Gastroesophageal sphincter (tissue), 4 donors: ENCODE results near the gene SP140L. TPM values are rescaled to one million over a fixed set of nuclear protein-coding genes. Genes with fewer than 3 reads are reported as not detected.

Experiments
- ATAC-seq: fragments of 150-250 bp; one replicate; pipeline ENCODE4 v1.9.1; 2016; ENCODE audit warnings: mild to moderate bottlenecking, moderate library complexity
- H3K27ac ChIP-seq, 4 donors: fragments of 200-600 bp; sonication (generic) in 3 of 4; 1 replicate in 3 of 4; 2 replicates in 1 of 4; pipeline ENCODE4 v1.5.1; 2016 to 2019
- H3K27me3 ChIP-seq: fragments of 200-600 bp; sonication (generic); one replicate; pipeline ENCODE4 v1.5.1; 2019
- H3K36me3 ChIP-seq, 2 donors: fragments of 200-600 bp; sonication (generic); one replicate each; pipeline ENCODE4 v1.5.1; 2019; ENCODE audit warnings: control low read depth in 1 of 2
- H3K4me1 ChIP-seq, 3 donors: fragments of 200-600 bp; sonication (generic); 1 replicate in 2 of 3; 2 replicates in 1 of 3; pipeline ENCODE4 v1.5.1; 2016 to 2019; ENCODE audit warnings: control low read depth in 2 of 3
- H3K4me3 ChIP-seq, 2 donors: fragments of 200-600 bp; sonication (generic); one replicate each; pipeline ENCODE4 v1.5.1; 2019; ENCODE audit warnings: mild to moderate bottlenecking in 1 of 2, moderate library complexity in 1 of 2
- H3K9me3 ChIP-seq, 3 donors: fragments of 200-600 bp; sonication (generic); one replicate each; pipeline ENCODE4 v1.5.1; 2017 to 2019; ENCODE audit warnings: control low read depth in 2 of 3
- EP300 ChIP-seq: sonication (generic); formaldehyde crosslinking; IDR thresholded peaks from one replicate; pipeline ENCODE4 v1.6.1; 2017; ENCODE audit warnings: antibody characterized with exemption, mild to moderate bottlenecking
- POLR2A ChIP-seq, 2 donors: fragments of 450-650 bp; IDR thresholded peaks; one replicate each; pipeline ENCODE4 v1.6.1; 2017; ENCODE audit warnings: antibody characterized with exemption in 2 of 2, mild to moderate bottlenecking in 2 of 2, moderate library complexity in 1 of 2
- POLR2AphosphoS5 ChIP-seq: sonication (generic); formaldehyde crosslinking; IDR thresholded peaks from one replicate; pipeline ENCODE4 v1.6.1; 2017; ENCODE audit warnings: antibody characterized with exemption
- WGBS, 2 donors: methylation state at CpG; one replicate each; pipeline ENCODE4 v1.1.5; 2018; ENCODE audit warnings: low coverage in 1 of 2; 5-methylcytosine and 5-hydroxymethylcytosine counted together
- total RNA-seq, 4 donors: library from RNA; depleted of rRNA; stranded (reverse); fragments of >200 nt; gene quantifications; one replicate each; pipeline ENCODE4 v1.1.0, GENCODE V29; 2016
- TF ChIP-seq, protein P1 (sequence below), 4 experiments: fragments of 200-600 bp in 2 of 4; fragments of 450-650 bp in 2 of 4; sonication (generic) in 1 of 4; IDR thresholded peaks; one replicate each; pipeline ENCODE4 v1.5.1; 2017 to 2019; ENCODE audit warnings: antibody characterized with exemption in 4 of 4, mild to moderate bottlenecking in 2 of 4, moderate library complexity in 2 of 4

Gene SP140L
- total RNA-seq, 4 donors from 2014 or later: 6.1 to 11.0 (median 7.6) TPM

DNA sequence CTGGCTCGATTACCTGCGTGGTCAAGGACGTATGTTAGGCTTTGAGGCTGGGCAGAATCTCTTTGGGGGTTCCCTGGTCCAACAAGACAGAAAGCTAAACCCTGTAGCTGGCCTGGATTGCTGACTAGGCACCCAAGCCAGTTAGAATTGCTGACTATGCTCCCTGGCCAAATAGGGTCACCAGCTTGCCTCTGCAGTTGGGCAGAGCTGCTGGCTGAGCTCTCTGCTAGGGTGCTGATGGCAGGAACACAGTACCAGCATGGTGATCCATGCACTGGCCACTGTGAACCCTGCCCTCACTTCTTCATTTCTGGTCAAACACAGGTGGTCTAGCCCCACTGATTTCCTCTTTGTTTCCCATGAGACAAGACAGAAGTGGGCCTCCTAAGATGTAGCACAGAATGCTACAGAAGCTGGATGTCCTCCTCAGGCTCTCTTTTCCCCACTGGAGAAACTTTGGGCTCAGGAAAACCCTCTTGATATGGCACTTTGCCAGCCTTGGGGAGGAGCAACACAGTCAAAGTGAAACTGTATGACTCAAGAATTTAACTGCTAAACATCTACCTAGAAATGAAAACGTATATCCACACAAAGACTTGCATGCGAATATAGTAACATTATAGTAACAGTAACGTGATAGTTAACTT lies 20.8 kb downstream of the SP140L start:
- peaks cover 0 to 9% of the 10 kb centered on the region in 2 donors for H3K36me3 ChIP-seq
- no peaks in the 10 kb centered on the region for H3K27me3 ChIP-seq
- no peak for TF ChIP-seq EP300
- TF ChIP-seq, protein P1, sequence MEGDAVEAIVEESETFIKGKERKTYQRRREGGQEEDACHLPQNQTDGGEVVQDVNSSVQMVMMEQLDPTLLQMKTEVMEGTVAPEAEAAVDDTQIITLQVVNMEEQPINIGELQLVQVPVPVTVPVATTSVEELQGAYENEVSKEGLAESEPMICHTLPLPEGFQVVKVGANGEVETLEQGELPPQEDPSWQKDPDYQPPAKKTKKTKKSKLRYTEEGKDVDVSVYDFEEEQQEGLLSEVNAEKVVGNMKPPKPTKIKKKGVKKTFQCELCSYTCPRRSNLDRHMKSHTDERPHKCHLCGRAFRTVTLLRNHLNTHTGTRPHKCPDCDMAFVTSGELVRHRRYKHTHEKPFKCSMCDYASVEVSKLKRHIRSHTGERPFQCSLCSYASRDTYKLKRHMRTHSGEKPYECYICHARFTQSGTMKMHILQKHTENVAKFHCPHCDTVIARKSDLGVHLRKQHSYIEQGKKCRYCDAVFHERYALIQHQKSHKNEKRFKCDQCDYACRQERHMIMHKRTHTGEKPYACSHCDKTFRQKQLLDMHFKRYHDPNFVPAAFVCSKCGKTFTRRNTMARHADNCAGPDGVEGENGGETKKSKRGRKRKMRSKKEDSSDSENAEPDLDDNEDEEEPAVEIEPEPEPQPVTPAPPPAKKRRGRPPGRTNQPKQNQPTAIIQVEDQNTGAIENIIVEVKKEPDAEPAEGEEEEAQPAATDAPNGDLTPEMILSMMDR (IDR thresholded peaks at IDR 0.05): no peak
- TF ChIP-seq POLR2AphosphoS5: no peak
- 76 to 83% methylated on average over 3 of the region's 6 CpGs for WGBS, 2 donors
- H3K9me3 ChIP-seq: peaks cover 0 to 19% (median 0%) of the 10 kb centered on the region in 3 donors
- ATAC-seq: no peak
- H3K27ac ChIP-seq: no peak overlapping the region
- no peak overlapping the region for H3K4me3 ChIP-seq
- H3K4me1 ChIP-seq: no peaks in the 10 kb centered on the region

DNA sequence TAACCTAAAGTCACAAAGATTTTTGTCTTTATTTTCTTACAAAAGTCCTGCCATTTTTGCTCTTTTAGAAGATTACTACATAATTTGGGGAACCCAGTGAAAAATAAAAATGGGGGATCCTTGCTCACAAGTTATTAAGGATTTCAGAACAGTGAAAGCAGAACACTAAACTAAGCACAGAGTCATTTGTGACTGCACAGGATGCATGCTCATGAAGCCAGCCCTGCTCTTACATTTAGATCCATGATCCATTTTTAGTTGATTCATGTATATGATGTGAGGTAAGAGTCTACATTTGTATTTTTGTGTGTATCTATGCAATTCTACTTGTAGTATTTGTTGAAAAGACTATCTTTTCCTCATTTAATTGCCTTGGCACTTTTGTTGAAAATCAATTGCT lies 21.8 kb downstream of the SP140L start:
- no peak for TF ChIP-seq EP300
- TF ChIP-seq, protein P1 (IDR thresholded peaks at IDR 0.05): no peak
- no peak for TF ChIP-seq POLR2A (IDR thresholded peaks at IDR 0.05)
- TF ChIP-seq POLR2AphosphoS5: no peak
- no peak for ATAC-seq
- Histone ChIP-seq H3K4me1 (no peaks in the 10 kb centered on the region), H3K27ac (no peak overlapping the region), H3K36me3 (peaks cover 0 to 4% of the 10 kb centered on the region in 2 donors), H3K27me3 (no peaks in the 10 kb centered on the region), H3K4me3 (no peak overlapping the region), H3K9me3 (peaks cover 0 to 19% (median 0%) of the 10 kb centered on the region in 3 donors)

DNA sequence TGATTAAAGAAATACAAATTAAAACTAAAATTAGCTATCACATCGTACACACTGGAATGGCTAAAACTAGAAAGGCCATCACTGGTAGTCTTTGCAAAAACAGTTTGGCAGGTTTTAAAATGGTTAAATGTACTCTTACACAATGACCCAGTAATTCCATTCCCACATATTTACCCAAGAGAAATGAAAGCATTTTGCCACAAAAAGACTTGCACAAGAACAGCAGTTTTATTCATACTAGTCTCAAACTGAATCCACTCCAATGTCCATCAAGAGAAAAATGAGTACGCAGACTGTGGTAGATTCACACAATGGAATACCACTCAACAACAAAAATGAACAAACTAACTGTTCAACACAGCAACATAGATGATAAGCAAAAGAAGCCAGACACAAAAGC lies 29.1 kb downstream of the SP140L start:
- no peaks in the 10 kb centered on the region for H3K4me1 ChIP-seq
- WGBS, 2 donors: 77 to 90% methylated on average over 2 of the region's 2 CpGs
- ATAC-seq: no peak
- H3K27ac ChIP-seq: no peak overlapping the region
- H3K27me3 ChIP-seq: no peaks in the 10 kb centered on the region
- no peak overlapping the region for H3K4me3 ChIP-seq
- no peaks in the 10 kb centered on the region for H3K9me3 ChIP-seq
- TF ChIP-seq POLR2A (IDR thresholded peaks at IDR 0.05) (no peak), POLR2AphosphoS5 (no peak), EP300 (no peak)
- TF ChIP-seq, protein P1 (IDR thresholded peaks at IDR 0.05): no peak
- peaks cover 0 to 36% of the 10 kb centered on the region in 2 donors for H3K36me3 ChIP-seq

DNA sequence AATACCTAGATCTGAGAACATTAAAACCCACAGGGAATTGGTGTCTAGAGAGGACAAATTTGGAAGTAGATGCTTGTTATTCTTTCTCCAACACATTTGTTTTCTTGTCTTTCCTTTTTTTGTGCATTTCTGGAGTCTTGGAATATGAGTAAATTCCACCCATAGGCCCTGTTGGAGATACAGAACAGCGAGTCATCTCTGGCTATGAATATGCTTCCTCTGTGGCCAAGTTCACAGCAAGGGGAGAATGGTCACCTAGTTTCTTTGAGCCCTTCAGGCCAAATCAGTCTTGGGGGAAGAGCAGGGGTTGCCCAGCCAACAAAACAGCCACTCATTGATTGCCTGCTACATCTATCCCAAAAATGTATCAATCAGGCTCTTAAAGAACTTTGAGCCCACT lies 31.3 kb downstream of the SP140L start:
- no peaks in the 10 kb centered on the region for H3K27me3 ChIP-seq
- no peak for TF ChIP-seq EP300
- TF ChIP-seq, protein P1 (IDR thresholded peaks at IDR 0.05): no peak
- TF ChIP-seq POLR2A (IDR thresholded peaks at IDR 0.05): no peak
- no peak for TF ChIP-seq POLR2AphosphoS5
- no peaks in the 10 kb centered on the region for H3K9me3 ChIP-seq
- peaks cover 0 to 55% of the 10 kb centered on the region in 2 donors for H3K36me3 ChIP-seq
- H3K4me3 ChIP-seq: no peak overlapping the region
- H3K27ac ChIP-seq: no peak overlapping the region
- ATAC-seq: no peak
- H3K4me1 ChIP-seq: no peaks in the 10 kb centered on the region
- 90 to 100% methylated on average over 1 of the region's 1 CpG for WGBS, 2 donors

DNA sequence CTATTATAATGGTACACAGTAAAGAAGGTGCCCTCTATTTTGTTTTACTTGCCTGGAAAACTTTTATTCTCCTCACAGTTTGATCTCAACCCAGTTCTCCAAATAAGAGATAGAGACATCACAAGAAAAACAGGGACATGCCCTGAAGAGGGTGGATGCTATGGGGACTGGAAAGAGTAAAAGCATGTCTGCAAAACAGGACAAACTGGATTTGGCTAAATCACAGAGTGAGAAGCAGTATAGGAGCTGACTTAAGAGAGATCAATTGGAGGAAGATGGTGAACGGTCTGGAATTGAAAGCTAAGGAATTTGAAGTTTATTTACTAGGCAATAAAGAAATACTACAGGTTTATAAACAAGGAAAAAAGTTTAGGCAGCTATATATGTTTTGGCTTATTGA lies 33.0 kb downstream of the SP140L start:
- Histone ChIP-seq H3K36me3 (peaks cover 0 to 64% of the 10 kb centered on the region in 2 donors), H3K27ac (no peak overlapping the region), H3K4me3 (no peak overlapping the region), H3K9me3 (no peaks in the 10 kb centered on the region), H3K4me1 (no peaks in the 10 kb centered on the region), H3K27me3 (no peaks in the 10 kb centered on the region)
- 67 to 72% methylated on average over 1 of the region's 1 CpG for WGBS, 2 donors
- TF ChIP-seq POLR2A (IDR thresholded peaks at IDR 0.05): no peak
- no peak for TF ChIP-seq EP300
- TF ChIP-seq, protein P1 (IDR thresholded peaks at IDR 0.05): no peak
- TF ChIP-seq POLR2AphosphoS5: no peak
- no peak for ATAC-seq
